GM04504 (cell line): ENCODE measurements around the gene PSMB3.
"Not testable (repeated sequence)": the region's sequence is repeated elsewhere in the genome, so short reads cannot be mapped to it uniquely, and the experiment has no call there.

Source experiments
- DNase-seq: peaks from one replicate; pipeline ENCODE4 v3.0.0-alpha.2; 2012; ENCODE audit warnings: low read depth

The PSMB3 gene

GRCh38 chr17:38716368-38717005 is 36.1 kb upstream of the PSMB3 start:
- no peak for DNase-seq

DNA sequence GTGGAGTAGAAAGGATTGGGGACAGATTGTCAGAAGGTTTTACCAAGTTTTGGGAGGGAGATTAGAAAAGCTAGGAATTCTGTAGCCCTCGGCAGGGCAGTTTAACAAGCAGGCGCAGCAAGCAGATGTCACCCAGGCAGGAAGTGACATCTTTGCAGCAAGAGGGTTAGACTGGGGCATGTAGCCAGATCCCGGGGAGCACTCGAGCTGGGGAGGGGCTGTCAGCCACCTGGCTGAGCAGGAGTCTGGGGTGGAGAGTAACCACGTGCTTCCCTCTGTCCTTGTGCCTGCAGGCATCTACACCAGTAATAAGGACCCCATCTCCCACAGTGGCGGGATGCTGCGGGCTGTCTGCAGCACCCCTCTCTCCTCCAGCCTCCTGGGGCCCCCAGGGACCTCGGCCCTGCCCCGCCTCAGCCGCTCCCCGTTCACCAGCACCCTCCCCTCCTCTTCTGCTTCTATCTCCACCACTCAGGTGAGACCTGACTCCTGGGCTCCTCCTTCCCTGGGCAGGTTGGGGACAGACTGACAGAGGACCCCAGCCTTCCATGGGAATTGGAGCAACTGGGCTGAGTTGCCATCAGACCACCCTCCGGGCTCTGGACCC is 35.3 kb upstream of the PSMB3 start:
- no peak for DNase-seq

DNA sequence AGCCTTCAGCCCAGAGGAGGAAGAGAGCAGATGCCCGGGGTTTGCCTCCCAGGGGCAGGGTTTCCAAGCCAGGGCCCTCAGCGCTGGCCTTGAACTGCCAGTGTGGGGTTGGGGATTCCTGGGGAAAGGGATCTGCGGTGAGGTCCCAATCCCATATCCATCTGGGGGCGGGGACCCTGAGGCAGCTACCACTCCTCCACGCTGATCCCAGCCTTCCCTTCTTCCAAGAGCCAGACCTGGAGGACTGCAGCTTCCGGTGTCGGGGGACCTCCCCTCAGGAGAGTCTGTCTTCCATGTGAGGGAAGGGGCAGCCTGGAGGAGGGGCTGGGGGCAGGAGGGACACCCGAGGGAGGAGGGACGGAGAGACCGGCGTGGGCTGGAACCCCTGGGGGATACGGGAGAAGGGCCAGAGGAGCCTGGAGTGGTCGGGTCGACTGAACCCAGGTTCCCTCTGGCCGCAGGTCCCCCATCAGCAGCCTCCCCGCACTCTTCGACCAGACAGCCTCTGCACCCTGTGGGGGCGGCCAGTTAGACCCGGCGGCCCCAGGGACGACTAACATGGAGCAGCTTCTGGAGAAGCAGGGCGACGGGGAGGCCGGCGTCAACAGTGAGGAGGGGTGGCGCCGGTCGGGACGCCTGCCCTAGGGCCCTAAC is 33.1 kb upstream of the PSMB3 start:
- DNase-seq: no peak

DNA sequence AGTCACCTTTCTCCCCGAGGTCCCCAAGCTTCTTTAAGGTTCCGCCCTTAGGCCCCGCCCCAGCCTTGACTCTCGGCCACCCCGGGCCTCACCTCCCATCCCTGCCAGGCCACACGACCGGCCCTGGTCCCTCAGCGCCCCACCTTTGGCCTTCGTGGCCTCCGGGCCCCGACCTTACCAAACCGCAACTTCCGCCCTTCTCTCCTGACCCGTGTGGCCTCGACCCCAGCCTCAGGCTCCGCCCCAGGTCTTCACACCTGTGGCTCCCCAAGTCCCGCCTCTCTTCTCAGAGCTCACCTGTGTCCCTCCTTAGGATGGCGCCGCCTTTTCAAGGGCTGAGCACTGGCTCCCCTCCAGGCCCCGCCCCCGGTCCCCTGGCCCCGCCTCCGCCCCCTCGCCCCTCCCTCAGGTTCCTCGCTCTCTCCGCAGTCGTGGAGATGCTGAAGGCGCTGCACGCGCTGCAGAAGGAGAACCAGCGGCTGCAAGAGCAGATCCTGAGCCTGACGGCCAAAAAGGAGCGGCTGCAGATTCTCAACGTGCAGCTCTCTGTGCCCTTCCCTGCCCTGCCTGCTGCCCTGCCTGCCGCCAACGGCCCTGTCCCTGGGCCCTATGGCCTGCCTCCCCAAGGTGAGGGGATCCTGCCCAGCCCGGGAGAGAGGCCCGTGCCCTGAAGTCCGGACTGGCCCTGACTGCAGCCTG is 32.4 kb upstream of the PSMB3 start:
- DNase-seq: no peak

DNA sequence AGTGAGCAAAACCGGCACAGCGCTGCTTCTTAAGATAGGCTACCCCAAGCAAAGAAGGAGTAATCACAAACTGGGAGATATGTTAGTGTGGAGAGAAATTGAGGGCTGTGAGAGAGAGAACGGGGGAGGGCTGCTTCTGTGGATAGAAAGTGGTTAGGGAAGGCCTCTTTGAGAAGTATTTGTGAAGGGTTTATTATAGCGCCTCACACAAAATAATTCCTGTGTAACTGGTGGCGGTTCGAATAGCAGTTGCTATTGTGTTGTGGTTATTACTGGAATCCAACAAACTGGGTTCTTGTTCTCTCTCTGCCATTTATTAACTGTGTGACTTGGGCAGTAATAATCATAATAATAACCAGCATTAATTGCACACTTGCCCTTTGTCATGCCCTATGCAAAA is 31.6 kb upstream of the PSMB3 start:
- no peak for DNase-seq

GRCh38 chr17:38721802-38722201 is 30.7 kb upstream of the PSMB3 start:
- no peak for DNase-seq

DNA sequence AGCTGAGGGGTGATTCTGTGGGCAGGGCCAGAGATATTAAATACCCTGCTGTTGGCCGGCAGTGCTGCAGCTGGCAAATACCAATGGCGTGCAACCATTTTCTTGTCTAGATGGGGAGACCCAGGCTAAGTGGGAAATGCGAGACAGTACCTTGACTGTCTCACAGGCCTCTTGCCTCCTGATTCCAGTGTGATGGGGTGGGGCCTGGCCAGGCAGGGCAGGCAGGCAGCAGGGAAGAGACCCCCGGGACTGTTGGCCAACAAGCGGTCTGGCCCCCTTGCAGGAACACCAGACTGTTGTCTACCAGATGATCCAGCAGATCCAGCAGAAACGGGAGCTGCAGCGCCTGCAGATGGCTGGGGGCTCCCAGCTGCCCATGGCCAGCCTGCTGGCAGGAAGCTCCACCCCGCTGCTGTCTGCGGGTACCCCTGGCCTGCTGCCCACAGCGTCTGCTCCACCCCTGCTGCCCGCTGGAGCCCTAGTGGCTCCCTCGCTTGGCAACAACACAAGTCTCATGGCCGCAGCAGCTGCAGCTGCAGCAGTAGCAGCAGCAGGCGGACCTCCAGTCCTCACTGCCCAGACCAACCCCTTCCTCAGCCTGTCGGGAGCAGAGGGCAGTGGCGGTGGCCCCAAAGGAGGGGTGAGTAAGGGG is 28.1 kb upstream of the PSMB3 start:
- no peak for DNase-seq

GRCh38 chr17:38725066-38725465 is 27.5 kb upstream of the PSMB3 start:
- DNase-seq: no peak

DNA sequence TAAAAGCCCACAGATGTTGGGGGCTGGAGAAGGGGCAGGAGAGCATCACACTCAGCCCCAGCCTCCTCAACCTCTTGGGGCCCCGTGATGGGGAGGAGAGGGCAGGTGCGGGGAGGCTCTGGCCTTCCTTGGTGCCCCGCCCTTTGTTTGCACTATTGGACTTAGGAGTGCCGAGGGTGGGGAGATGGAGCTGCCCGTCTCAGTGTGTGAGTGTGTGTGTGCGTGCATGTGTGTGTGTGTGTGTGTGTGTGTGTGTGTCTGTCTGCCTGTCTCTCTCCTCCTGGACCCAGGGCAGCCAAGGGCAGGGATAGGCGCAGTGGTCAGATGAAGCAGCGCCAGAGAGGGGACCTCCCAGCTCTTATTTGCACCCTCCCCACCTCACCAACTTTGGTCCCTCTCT is 26.4 kb upstream of the PSMB3 start:
- DNase-seq: not testable (repeated sequence)

DNA sequence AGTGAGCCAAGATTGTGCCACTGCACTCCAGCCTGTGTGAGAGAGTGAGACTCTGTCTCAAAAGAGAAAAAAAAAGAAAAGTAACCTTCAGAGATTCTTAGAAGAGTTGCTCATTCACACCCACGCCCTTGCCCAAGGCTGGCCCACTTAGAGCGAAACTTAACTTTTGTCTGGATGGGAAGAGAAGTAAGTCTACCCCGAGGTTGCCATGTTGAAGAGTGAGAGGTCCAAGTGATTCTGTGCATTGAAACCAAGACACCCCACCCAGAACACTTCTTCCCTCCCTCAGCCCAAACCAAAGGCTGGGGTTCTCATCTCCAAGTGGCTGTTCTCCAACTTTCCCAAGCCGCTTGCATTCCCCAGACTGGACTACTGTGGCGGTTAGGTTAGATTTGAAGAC is 24.8 kb upstream of the PSMB3 start:
- no peak for DNase-seq

GRCh38 chr17:38728290-38728831 is 24.2 kb upstream of the PSMB3 start:
- DNase-seq: no peak

DNA sequence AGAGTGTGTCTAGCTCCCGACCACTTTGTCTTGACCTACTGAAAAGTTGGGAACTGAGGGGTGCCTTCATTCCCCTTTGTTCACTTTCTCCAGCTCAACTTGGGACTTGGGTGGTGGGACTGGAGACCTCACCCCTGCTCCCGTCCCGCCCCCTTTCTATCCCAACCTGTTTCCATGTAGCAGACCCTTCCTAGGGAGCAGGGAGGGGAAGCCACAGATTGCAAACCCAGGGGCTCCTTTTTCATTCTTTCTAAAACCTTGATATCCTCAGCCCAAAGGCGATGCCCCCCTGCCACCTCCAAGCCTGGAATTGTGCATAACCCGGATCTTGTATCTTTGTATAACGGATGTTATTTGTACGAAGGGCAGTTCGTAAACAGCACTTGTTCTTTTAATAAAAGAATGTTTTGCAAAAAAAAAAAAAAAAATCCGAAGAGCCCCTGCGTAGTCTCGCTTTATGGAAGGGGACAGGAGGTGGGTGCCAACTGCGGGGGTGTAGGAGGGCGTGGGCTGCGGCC is 23.1 kb upstream of the PSMB3 start:
- DNase-seq: no peak

- DNase-seq: peak; percentile 76
Observed at GRCh38 chr17:38729886-38730525, 22.5 kb upstream of the PSMB3 start, which contains the start of gene CISD3. Gene CISD3 (plus strand): TSS chr17:38730341. CDS start chr17:38730359, 18 bp downstream.

GRCh38 chr17:38730526-38731379 is 21.8 kb upstream of the PSMB3 start:
- DNase-seq: no peak

- DNase-seq: no peak
Observed at GRCh38 chr17:38731526-38732294, 20.8 kb upstream of the PSMB3 start.

GRCh38 chr17:38732376-38733281 is 19.9 kb upstream of the PSMB3 start:
- DNase-seq: no peak

- DNase-seq: no peak
Observed at GRCh38 chr17:38733282-38733981, 19.1 kb upstream of the PSMB3 start.
